Suprapubic skin (tissue), 4 donors: Measurements from ENCODE around the gene LSM14A. TPM values are rescaled to one million over a fixed set of nuclear protein-coding genes. Genes with fewer than 3 reads are reported as not detected.

ENCODE experiments used
- DNase-seq, 2 donors: peaks; one replicate each; pipeline ENCODE4 v3.0.0-alpha.2; 2019; ENCODE audit warnings: low spot score in 2 of 2
- H3K27ac ChIP-seq: fragments of 200-600 bp; sonication (generic); one replicate; pipeline ENCODE4 v1.5.1; 2019
- H3K27me3 ChIP-seq: fragments of 200-600 bp; sonication (generic); one replicate; pipeline ENCODE4 v1.5.1; 2019
- H3K36me3 ChIP-seq: fragments of 200-600 bp; sonication (generic); one replicate; pipeline ENCODE4 v1.5.1; 2019
- H3K4me1 ChIP-seq: fragments of 200-600 bp; sonication (generic); one replicate; pipeline ENCODE4 v1.5.1; 2019
- H3K4me3 ChIP-seq: fragments of 200-600 bp; sonication (generic); one replicate; pipeline ENCODE4 v1.5.1; 2019; ENCODE audit warnings: mild to moderate bottlenecking
- H3K9me3 ChIP-seq: fragments of 200-600 bp; sonication (generic); one replicate; pipeline ENCODE4 v1.5.1; 2019
- CTCF ChIP-seq, 2 donors: fragments of 200-600 bp in 1 of 2; fragments of 450-650 bp in 1 of 2; sonication (generic) in 1 of 2; IDR thresholded peaks; one replicate each; pipeline ENCODE4 v1.5.1; 2016 to 2019; ENCODE audit warnings: antibody characterized with exemption in 2 of 2, mild to moderate bottlenecking in 1 of 2, moderate library complexity in 1 of 2
- EP300 ChIP-seq: sonication (generic); formaldehyde crosslinking; IDR thresholded peaks from one replicate; pipeline ENCODE4 v1.6.1; 2017; ENCODE audit warnings: antibody characterized with exemption
- POLR2A ChIP-seq, 2 donors: fragments of 450-650 bp; IDR thresholded peaks; one replicate each; pipeline ENCODE4 v1.6.1; 2017; ENCODE audit warnings: antibody characterized with exemption in 2 of 2, mild to moderate bottlenecking in 2 of 2, moderate library complexity in 2 of 2
- POLR2AphosphoS5 ChIP-seq, 3 donors: sonication (generic); formaldehyde crosslinking; IDR thresholded peaks; one replicate each; pipeline ENCODE4 v1.6.1; 2017; ENCODE audit warnings: antibody characterized with exemption in 3 of 3
- WGBS: methylation state at CpG from one replicate; pipeline ENCODE4 v1.1.5; 2018; 5-methylcytosine and 5-hydroxymethylcytosine counted together
- total RNA-seq, 4 donors: library from RNA; depleted of rRNA; stranded (reverse); fragments of >200 nt; gene quantifications; one replicate each; pipeline ENCODE4 v1.1.0, GENCODE V29; 2016

Gene LSM14A
- total RNA-seq, 4 donors from 2014 or later = 107 to 156 (median 116) TPM

GRCh38 chr19:34222386-34222785 lies 50.1 kb downstream of the LSM14A start:
- no peaks in the 10 kb centered on the region for H3K27me3 ChIP-seq
- no peaks in the 10 kb centered on the region for H3K9me3 ChIP-seq
- H3K4me3 ChIP-seq = no peak overlapping the region
- DNase-seq = no peak
- 71% methylated on average over 1 of the region's 1 CpG for WGBS
- peaks cover 73% of the 10 kb centered on the region for H3K36me3 ChIP-seq
- no peak for TF ChIP-seq EP300
- TF ChIP-seq CTCF (IDR thresholded peaks at IDR 0.05) = no peak
- H3K4me1 ChIP-seq = peaks cover 4% of the 10 kb centered on the region
- no peak overlapping the region for H3K27ac ChIP-seq

GRCh38 chr19:34224996-34225658 lies 52.8 kb downstream of the LSM14A start:
- H3K4me1 ChIP-seq = no peaks in the 10 kb centered on the region

DNA sequence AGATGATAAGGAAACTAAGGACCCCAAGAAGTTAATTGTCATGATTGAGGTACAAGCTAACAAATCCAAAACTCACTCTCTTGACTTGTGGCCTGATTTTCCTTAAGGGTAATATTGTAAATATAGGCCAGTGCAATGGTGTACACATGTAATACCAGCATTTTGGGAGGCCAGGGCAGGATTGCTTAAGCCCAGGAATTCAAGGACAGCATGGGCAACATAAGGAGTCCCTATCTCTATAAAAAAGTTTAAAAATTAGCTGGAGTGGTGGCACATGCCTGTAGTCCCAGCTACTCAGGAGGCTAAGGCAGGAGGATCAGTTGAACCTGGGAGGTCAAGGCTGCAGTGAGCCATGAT lies 53.3 kb downstream of the LSM14A start:
- Histone ChIP-seq H3K9me3 (no peaks in the 10 kb centered on the region), H3K27me3 (no peaks in the 10 kb centered on the region), H3K4me1 (no peaks in the 10 kb centered on the region), H3K27ac (no peak overlapping the region), H3K4me3 (no peak overlapping the region), H3K36me3 (peaks cover 85% of the 10 kb centered on the region)
- TF ChIP-seq CTCF (IDR thresholded peaks at IDR 0.05) = no peak
- TF ChIP-seq EP300 = no peak
- TF ChIP-seq POLR2AphosphoS5 (IDR thresholded peaks at IDR 0.05) = no peak
- TF ChIP-seq POLR2A (IDR thresholded peaks at IDR 0.05) = no peak
- DNase-seq = no peak

More at GRCh38 chr19:34224996-34225658, 52.8 kb downstream of the LSM14A start:
- H3K4me3 ChIP-seq = no peak overlapping the region
- H3K36me3 ChIP-seq = peaks cover 80% of the 10 kb centered on the region
- H3K27me3 ChIP-seq = no peaks in the 10 kb centered on the region
- no peak overlapping the region for H3K27ac ChIP-seq
- 82% methylated on average over 2 of the region's 2 CpGs for WGBS
- no peak for DNase-seq
- no peaks in the 10 kb centered on the region for H3K9me3 ChIP-seq
- TF ChIP-seq POLR2A (IDR thresholded peaks at IDR 0.05) (no peak), CTCF (IDR thresholded peaks at IDR 0.05) (no peak), EP300 (no peak)

GRCh38 chr19:34226036-34226435 lies 53.7 kb downstream of the LSM14A start:
- WGBS = 91% methylated on average over 2 of the region's 2 CpGs
- no peaks in the 10 kb centered on the region for H3K9me3 ChIP-seq
- H3K4me3 ChIP-seq = no peak overlapping the region
- H3K27me3 ChIP-seq = no peaks in the 10 kb centered on the region
- no peaks in the 10 kb centered on the region for H3K4me1 ChIP-seq
- DNase-seq = no peak
- TF ChIP-seq CTCF (IDR thresholded peaks at IDR 0.05) (no peak), EP300 (no peak), POLR2A (IDR thresholded peaks at IDR 0.05) (no peak), POLR2AphosphoS5 (IDR thresholded peaks at IDR 0.05) (no peak)
- no peak overlapping the region for H3K27ac ChIP-seq
- peaks cover 85% of the 10 kb centered on the region for H3K36me3 ChIP-seq

DNA sequence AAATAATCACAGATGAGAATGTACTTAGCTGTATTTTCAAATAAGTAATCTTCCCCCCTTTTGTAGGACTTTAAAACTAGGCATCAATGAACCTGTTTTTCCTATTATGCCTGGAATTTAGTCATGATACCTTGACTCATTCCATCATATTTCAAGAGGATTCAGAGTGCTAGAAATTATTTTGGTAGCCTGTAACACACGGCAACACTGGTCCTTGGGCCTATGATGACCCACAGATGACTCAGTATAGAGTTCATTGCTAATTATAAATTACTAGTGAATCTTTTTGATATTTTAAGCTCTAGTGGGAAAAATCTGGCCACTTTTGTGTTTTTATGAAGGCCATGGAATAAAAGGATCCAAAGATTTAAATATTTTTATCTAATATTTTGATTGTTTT lies 56.0 kb downstream of the LSM14A start:
- peaks cover 14% of the 10 kb centered on the region for H3K4me1 ChIP-seq
- H3K27ac ChIP-seq = no peak overlapping the region
- H3K9me3 ChIP-seq = no peaks in the 10 kb centered on the region
- 65% methylated on average over 1 of the region's 1 CpG for WGBS
- peaks cover 62% of the 10 kb centered on the region for H3K36me3 ChIP-seq
- DNase-seq = no peak
- TF ChIP-seq POLR2AphosphoS5 (IDR thresholded peaks at IDR 0.05) (no peak), EP300 (no peak), CTCF (IDR thresholded peaks at IDR 0.05) (no peak), POLR2A (IDR thresholded peaks at IDR 0.05) (no peak)
- no peaks in the 10 kb centered on the region for H3K27me3 ChIP-seq
- no peak overlapping the region for H3K4me3 ChIP-seq
